ENCODE measurements around the gene RCBTB1. TPM values are rescaled to one million over a fixed set of nuclear protein-coding genes. Genes with fewer than 3 reads are reported as not detected.
"Not testable (repeated sequence)": the region's sequence is repeated elsewhere in the genome, so short reads cannot be mapped to it uniquely, and the experiment has no call there.

The RCBTB1 gene
- polyA plus RNA-seq, 1 donor (not counting 4 experiments of a cell fraction or from before 2014, with no cell fraction given), result 26.9 TPM

DNA sequence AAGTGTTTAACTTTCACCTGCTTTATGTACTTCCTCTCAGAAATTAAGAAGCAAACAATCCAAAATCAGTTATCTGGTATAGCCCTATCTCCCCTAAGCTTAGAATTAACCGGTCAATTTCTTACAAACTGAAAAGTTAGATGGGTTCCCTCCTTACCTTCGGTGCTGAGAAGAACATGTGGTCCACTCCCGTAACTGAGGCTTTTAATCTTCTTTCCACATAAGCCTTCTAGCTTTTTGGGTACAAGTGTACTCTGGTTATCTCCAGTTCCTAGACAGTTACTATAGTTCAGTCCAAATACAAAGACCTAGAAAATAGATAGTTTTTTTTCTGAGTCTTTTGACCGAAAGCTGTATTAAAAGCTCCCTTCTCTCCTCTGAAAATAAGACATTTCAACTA is 18.9 kb downstream of the RCBTB1 start:
- Histone ChIP-seq H3K4me2 (ENCODE audit: control insufficient read depth, extremely low read depth, insufficient read depth, low read depth, low read length) (no peak overlapping the region), H3K27me3 (ENCODE audit: control insufficient read depth, extremely low read depth, insufficient read depth, low read length) (no peaks in the 10 kb centered on the region), H3K36me3 (ENCODE audit: control insufficient read depth in 2 of 2, extremely low read depth in 1 of 2, insufficient read depth in 2 of 2, low read length in 2 of 2) (peaks cover 1 to 2% of the 10 kb centered on the region in 2 experiments), H3K79me2 (ENCODE audit: control insufficient read depth, insufficient read depth, low read length) (peaks cover 5% of the 10 kb centered on the region), H3K27ac (ENCODE audit: control insufficient read depth, insufficient read depth, low read length) (no peak overlapping the region), H3K9me3 (ENCODE audit: control insufficient read depth, low read depth, low read length) (no peaks in the 10 kb centered on the region), H4K20me1 (ENCODE audit: control insufficient read depth, extremely low read depth, insufficient read depth, low read length) (no peaks in the 10 kb centered on the region), H2AFZ (ENCODE audit: control insufficient read depth, low read length) (no peak overlapping the region), H3K4me1 (ENCODE audit: control insufficient read depth, extremely low read depth, insufficient read depth, low read length) (peaks cover 20% of the 10 kb centered on the region), H3K4me3 (ENCODE audit: control insufficient read depth in 2 of 3, extremely low read depth in 1 of 3, insufficient read depth in 2 of 3, low read depth in 1 of 3, low read length in 3 of 3) (no peak overlapping the region), H3K9ac (ENCODE audit: control insufficient read depth, extremely low read depth, insufficient read depth, low read length) (no peak overlapping the region), H3K9me1 (ENCODE audit: control insufficient read depth, extremely low read depth, insufficient read depth, low read length) (no peaks in the 10 kb centered on the region)
- DNase-seq (ENCODE audit: low read depth, low spot score) (no peak), FAIRE-seq (no peak)
- TF ChIP-seq, protein P1, sequence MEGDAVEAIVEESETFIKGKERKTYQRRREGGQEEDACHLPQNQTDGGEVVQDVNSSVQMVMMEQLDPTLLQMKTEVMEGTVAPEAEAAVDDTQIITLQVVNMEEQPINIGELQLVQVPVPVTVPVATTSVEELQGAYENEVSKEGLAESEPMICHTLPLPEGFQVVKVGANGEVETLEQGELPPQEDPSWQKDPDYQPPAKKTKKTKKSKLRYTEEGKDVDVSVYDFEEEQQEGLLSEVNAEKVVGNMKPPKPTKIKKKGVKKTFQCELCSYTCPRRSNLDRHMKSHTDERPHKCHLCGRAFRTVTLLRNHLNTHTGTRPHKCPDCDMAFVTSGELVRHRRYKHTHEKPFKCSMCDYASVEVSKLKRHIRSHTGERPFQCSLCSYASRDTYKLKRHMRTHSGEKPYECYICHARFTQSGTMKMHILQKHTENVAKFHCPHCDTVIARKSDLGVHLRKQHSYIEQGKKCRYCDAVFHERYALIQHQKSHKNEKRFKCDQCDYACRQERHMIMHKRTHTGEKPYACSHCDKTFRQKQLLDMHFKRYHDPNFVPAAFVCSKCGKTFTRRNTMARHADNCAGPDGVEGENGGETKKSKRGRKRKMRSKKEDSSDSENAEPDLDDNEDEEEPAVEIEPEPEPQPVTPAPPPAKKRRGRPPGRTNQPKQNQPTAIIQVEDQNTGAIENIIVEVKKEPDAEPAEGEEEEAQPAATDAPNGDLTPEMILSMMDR (optimal IDR thresholded peaks at IDR 0.05 in 1 of 3, IDR thresholded peaks at IDR 0.05 in 1 of 3, conservative IDR thresholded peaks at IDR 0.05 in 1 of 3; ENCODE audit: extremely low read depth in 1 of 3, insufficient read depth in 2 of 3, low read length in 3 of 3), result no peak
- no peak for TF ChIP-seq EZH2 (IDR thresholded peaks at IDR 0.05; ENCODE audit: low read length)
- dilution Hi-C loops (cut with MboI; ENCODE audit: extremely low pct_ligation_motif_present, low sequenced_read_pairs), result no loop called here

DNA sequence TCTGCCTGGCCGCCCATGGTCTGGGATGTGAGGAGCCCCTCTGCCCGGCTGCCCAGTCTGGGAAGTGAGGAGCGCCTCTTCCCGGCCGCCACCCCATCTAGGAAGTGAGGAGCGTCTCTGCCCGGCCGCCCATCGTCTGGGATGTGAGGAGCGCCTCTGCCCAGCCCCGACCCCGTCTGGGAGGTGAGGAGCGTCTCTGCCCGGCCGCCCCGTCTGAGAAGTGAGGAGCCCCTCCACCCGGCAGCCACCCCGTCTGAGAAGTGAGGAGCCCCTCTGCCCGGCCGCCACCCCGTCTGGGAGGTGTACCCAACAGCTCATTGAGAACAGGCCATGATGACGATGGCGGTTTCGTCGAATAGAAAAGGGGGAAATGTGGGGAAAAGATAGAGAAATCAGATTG is 19.9 kb downstream of the RCBTB1 start:
- FAIRE-seq; H3K9me3 ChIP-seq (ENCODE audit: control insufficient read depth, low read depth, low read length); dilution Hi-C loops (cut with MboI; ENCODE audit: extremely low pct_ligation_motif_present, low sequenced_read_pairs): not testable (repeated sequence)

DNA sequence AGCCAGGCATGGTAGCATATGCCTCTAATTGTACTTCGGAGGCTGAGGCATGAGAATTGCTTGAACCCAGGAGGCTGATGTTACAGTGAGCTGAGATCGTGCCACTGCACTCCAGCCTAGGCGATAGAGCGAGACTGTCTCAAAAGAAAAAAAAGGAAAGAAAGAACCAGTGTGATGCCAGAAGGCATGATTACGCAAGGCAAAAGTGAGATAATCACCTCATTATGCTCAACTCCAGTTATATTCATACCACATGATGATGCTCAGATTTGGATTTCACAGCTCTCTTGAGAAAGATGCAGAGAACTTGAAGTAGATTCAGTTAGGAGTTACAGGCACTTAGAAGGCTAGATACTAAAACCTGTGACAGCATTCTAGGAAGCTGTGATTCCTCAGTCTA is 21.8 kb downstream of the RCBTB1 start:
- H3K9me1 ChIP-seq (ENCODE audit: control insufficient read depth, extremely low read depth, insufficient read depth, low read length), result no peaks in the 10 kb centered on the region
- H3K79me2 ChIP-seq (ENCODE audit: control insufficient read depth, insufficient read depth, low read length), result no peaks in the 10 kb centered on the region
- peaks cover 3 to 6% of the 10 kb centered on the region in 2 experiments for H3K36me3 ChIP-seq (ENCODE audit: control insufficient read depth in 2 of 2, extremely low read depth in 1 of 2, insufficient read depth in 2 of 2, low read length in 2 of 2)
- no peak for TF ChIP-seq EZH2 (IDR thresholded peaks at IDR 0.05; ENCODE audit: low read length)
- TF ChIP-seq, protein P1 (optimal IDR thresholded peaks at IDR 0.05 in 1 of 3, IDR thresholded peaks at IDR 0.05 in 1 of 3, conservative IDR thresholded peaks at IDR 0.05 in 1 of 3; ENCODE audit: extremely low read depth in 1 of 3, insufficient read depth in 2 of 3, low read length in 3 of 3), result no peak
- FAIRE-seq (no peak), DNase-seq (ENCODE audit: low read depth, low spot score) (no peak)
- H4K20me1 ChIP-seq (ENCODE audit: control insufficient read depth, extremely low read depth, insufficient read depth, low read length), result no peaks in the 10 kb centered on the region
- dilution Hi-C loops (cut with MboI; ENCODE audit: extremely low pct_ligation_motif_present, low sequenced_read_pairs), result no loop called here
- no peak overlapping the region for H3K4me3 ChIP-seq (ENCODE audit: control insufficient read depth in 2 of 3, extremely low read depth in 1 of 3, insufficient read depth in 2 of 3, low read depth in 1 of 3, low read length in 3 of 3)
- H3K4me1 ChIP-seq (ENCODE audit: control insufficient read depth, extremely low read depth, insufficient read depth, low read length), result peaks cover 4% of the 10 kb centered on the region
- H3K9me3 ChIP-seq (ENCODE audit: control insufficient read depth, low read depth, low read length), result no peaks in the 10 kb centered on the region
- no peak overlapping the region for H3K9ac ChIP-seq (ENCODE audit: control insufficient read depth, extremely low read depth, insufficient read depth, low read length)
- no peak overlapping the region for H3K27ac ChIP-seq (ENCODE audit: control insufficient read depth, insufficient read depth, low read length)
- H2AFZ ChIP-seq (ENCODE audit: control insufficient read depth, low read length), result no peak overlapping the region
- no peak overlapping the region for H3K4me2 ChIP-seq (ENCODE audit: control insufficient read depth, extremely low read depth, insufficient read depth, low read depth, low read length)
- H3K27me3 ChIP-seq (ENCODE audit: control insufficient read depth, extremely low read depth, insufficient read depth, low read length), result no peaks in the 10 kb centered on the region

More for the DNA sequence above, 19.9 kb downstream of the RCBTB1 start:
- H3K27ac ChIP-seq (ENCODE audit: control insufficient read depth, insufficient read depth, low read length); H3K4me2 ChIP-seq (ENCODE audit: control insufficient read depth, extremely low read depth, insufficient read depth, low read depth, low read length); H3K79me2 ChIP-seq (ENCODE audit: control insufficient read depth, insufficient read depth, low read length); H2AFZ ChIP-seq (ENCODE audit: control insufficient read depth, low read length); H3K9me1 ChIP-seq (ENCODE audit: control insufficient read depth, extremely low read depth, insufficient read depth, low read length); H3K9ac ChIP-seq (ENCODE audit: control insufficient read depth, extremely low read depth, insufficient read depth, low read length); DNase-seq (ENCODE audit: low read depth, low spot score); H3K4me3 ChIP-seq (ENCODE audit: control insufficient read depth in 2 of 3, extremely low read depth in 1 of 3, insufficient read depth in 2 of 3, low read depth in 1 of 3, low read length in 3 of 3); H4K20me1 ChIP-seq (ENCODE audit: control insufficient read depth, extremely low read depth, insufficient read depth, low read length); H3K36me3 ChIP-seq (ENCODE audit: control insufficient read depth in 2 of 2, extremely low read depth in 1 of 2, insufficient read depth in 2 of 2, low read length in 2 of 2); H3K27me3 ChIP-seq (ENCODE audit: control insufficient read depth, extremely low read depth, insufficient read depth, low read length): not testable (repeated sequence)
- H3K4me1 ChIP-seq (ENCODE audit: control insufficient read depth, extremely low read depth, insufficient read depth, low read length), result peaks cover 13% of the 10 kb centered on the region

Measured in keratinocyte (primary cell).